Kidney (tissue), 14 donors: ENCODE results near the gene SLC51B. TPM values are rescaled to one million over a fixed set of nuclear protein-coding genes. Genes with fewer than 3 reads are reported as not detected.

ENCODE experiments used
- DNase-seq, 5 donors: peaks; one replicate each; pipeline ENCODE4 v3.0.0-alpha.2; 2013 to 2020
- FAIRE-seq: peaks from 2 replicates; lab custom pipeline; 2012; peaks lifted over from hg19 to GRCh38; lab: Jason Lieb, UNC
- H3K27ac ChIP-seq, 2 donors: one replicate each; pipeline ENCODE4 v1.7.0; 2013; ENCODE audit warnings: low read depth in 2 of 2, low read length in 2 of 2, inconsistent platforms in 1 of 2
- H3K27me3 ChIP-seq: one replicate; pipeline ENCODE4 v1.7.1; 2013; ENCODE audit warnings: low read length, inconsistent platforms; ENCODE audit not compliant: control insufficient read depth, insufficient read depth
- H3K36me3 ChIP-seq, 3 donors: one replicate each; pipeline versions ENCODE4 v1.7.0 to v1.7.1; 2013; ENCODE audit warnings: low read length in 3 of 3, control low read depth in 1 of 3, inconsistent platforms in 1 of 3; ENCODE audit not compliant: insufficient read depth in 3 of 3, control insufficient read depth in 2 of 3
- H3K4me1 ChIP-seq, 3 donors: one replicate each; pipeline versions ENCODE4 v1.7.0 to v1.7.1; 2013; ENCODE audit warnings: low read length in 3 of 3, inconsistent platforms in 1 of 3, low read depth in 1 of 3; ENCODE audit not compliant: control insufficient read depth in 2 of 3, insufficient read depth in 2 of 3
- H3K4me3 ChIP-seq, 3 donors: one replicate each; pipeline versions ENCODE4 v1.7.0 to v1.8.1; 2013; ENCODE audit warnings: low read length in 3 of 3, control low read depth in 1 of 3, inconsistent platforms in 1 of 3
- H3K9ac ChIP-seq, 3 donors: one replicate each; pipeline versions ENCODE4 v1.7.0 to v1.7.1; 2013; ENCODE audit warnings: low read length in 3 of 3, control low read depth in 1 of 3, inconsistent platforms in 1 of 3
- H3K9me3 ChIP-seq, 3 donors: one replicate each; pipeline versions ENCODE4 v1.7.0 to v1.7.1; 2013; ENCODE audit warnings: low read length in 3 of 3, control low read depth in 1 of 3, inconsistent platforms in 1 of 3; ENCODE audit not compliant: control insufficient read depth in 2 of 3, insufficient read depth in 1 of 3
- CTCF ChIP-seq: IDR thresholded peaks from 3 replicates; pipeline ENCODE4 v1.5.1; 2012; ENCODE audit warnings: mild to moderate bottlenecking, moderate library complexity, borderline replicate concordance; ENCODE audit not compliant: insufficient read depth; ENCODE audit errors: extremely low read depth
- intact Hi-C: fragments of 100-400 bp; cut with DNase I; formaldehyde crosslinking; loops from one replicate; pipeline ENCODE4 v1.11.1; 2022
- polyA plus RNA-seq: library from polyadenylated mRNA; stranded (reverse); fragments of 350-450 nt; fragmentation: Illumina TruSeq; extraction: RNeasy Lipid Tissue Mini Kit (QIAGEN cat#74804); gene quantifications from one replicate; pipeline ENCODE4 v1.2.3, GENCODE V29; 2014; ENCODE audit warnings: low read depth, low replicate concordance; ENCODE audit not compliant: insufficient read depth
- total RNA-seq: library from RNA; stranded (reverse); fragmentation: NEBNext Ultra II Directional; extraction: Animal tissue kit (Norgen Biotek cat#: 25700); gene quantifications from one replicate; pipeline ENCODE4 v1.2.1, GENCODE V29; 2021
- donor health status: control.
- donor health status: control.
- donor health status: control.
- donor health status: control.
- donor health status: control.
- donor health status: DM: yes; HTN: yes; CAD: no.
- donor health status: Normal renal cell carcinoma (clear cell type).

The SLC51B gene
- total and polyA plus RNA-seq, 2 donors from 2014 or later: 2.9 to 40.9 TPM

- intact Hi-C loops: no loop called here
- no peaks in the 10 kb centered on the region for H3K36me3 ChIP-seq
- DNase-seq (no peak), FAIRE-seq (no peak)
- no peak overlapping the region for H3K4me3 ChIP-seq
- no peaks in the 10 kb centered on the region for H3K27me3 ChIP-seq
- TF ChIP-seq CTCF: no peak
- H3K4me1 ChIP-seq: peaks cover 0 to 12% (median 4%) of the 10 kb centered on the region in 3 donors
- H3K9ac ChIP-seq: no peak overlapping the region
- H3K27ac ChIP-seq: no peak overlapping the region
- no peaks in the 10 kb centered on the region for H3K9me3 ChIP-seq
These were observed 14.2 kb downstream of the SLC51B start for GRCh38 chr15:65059369-65059750.

DNA sequence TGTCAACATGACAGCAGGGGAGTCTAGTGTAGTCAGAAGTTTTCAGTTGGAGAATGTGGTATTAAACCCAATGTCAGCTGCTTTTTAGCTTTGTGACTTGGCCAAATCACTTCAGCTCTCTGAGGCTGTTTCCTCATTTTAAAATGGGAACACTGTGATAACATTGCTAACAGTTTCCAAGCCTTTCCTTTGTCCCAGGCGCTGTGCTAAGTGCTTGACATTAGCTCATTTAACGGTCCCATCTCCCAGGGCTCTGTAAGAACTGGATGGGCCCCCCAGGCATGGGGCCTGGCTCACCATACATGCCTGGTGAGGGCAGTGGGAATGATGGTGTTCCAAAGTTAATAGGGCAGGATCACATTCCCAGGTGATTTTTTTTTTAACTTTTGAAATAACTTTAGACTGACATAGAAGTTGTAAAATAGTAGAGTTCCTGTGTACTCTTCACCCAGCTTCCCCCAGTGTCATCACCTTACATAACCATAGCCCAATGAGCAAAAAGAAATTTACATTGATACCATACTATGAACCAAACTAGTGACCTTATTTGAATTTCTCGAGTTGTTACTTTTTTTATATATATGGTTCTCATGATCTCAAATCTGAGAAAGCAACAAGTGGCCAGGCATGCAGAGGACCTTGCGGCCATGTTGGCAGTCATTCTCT is 14.9 kb downstream of the SLC51B start:
- DNase-seq: no peak
- Histone ChIP-seq H3K27ac (no peak overlapping the region), H3K4me1 (peaks cover 0 to 12% (median 4%) of the 10 kb centered on the region in 3 donors), H3K9ac (no peak overlapping the region), H3K4me3 (no peak overlapping the region), H3K27me3 (no peaks in the 10 kb centered on the region), H3K9me3 (no peaks in the 10 kb centered on the region), H3K36me3 (no peaks in the 10 kb centered on the region)
- no peak for FAIRE-seq
- no peak for TF ChIP-seq CTCF
- intact Hi-C loops: no loop called here

GRCh38 chr15:65060641-65061397 is 15.6 kb downstream of the SLC51B start:
- Histone ChIP-seq H3K4me3 (no peak overlapping the region), H3K27me3 (no peaks in the 10 kb centered on the region), H3K9ac (no peak overlapping the region), H3K36me3 (no peaks in the 10 kb centered on the region), H3K4me1 (peaks cover 0 to 9% (median 0%) of the 10 kb centered on the region in 3 donors), H3K9me3 (no peaks in the 10 kb centered on the region), H3K27ac (no peak overlapping the region)
- FAIRE-seq (no peak), DNase-seq (no peak)
- no peak for TF ChIP-seq CTCF
- intact Hi-C loops: no loop called here
